Measurements from ENCODE around the gene TNFSF8. TPM values are rescaled to one million over a fixed set of nuclear protein-coding genes. Genes with fewer than 3 reads are reported as not detected.

The TNFSF8 gene
- total RNA-seq, 4 donors from 2014 or later, result 0.29 to 0.76 TPM; not detected in 2

DNA sequence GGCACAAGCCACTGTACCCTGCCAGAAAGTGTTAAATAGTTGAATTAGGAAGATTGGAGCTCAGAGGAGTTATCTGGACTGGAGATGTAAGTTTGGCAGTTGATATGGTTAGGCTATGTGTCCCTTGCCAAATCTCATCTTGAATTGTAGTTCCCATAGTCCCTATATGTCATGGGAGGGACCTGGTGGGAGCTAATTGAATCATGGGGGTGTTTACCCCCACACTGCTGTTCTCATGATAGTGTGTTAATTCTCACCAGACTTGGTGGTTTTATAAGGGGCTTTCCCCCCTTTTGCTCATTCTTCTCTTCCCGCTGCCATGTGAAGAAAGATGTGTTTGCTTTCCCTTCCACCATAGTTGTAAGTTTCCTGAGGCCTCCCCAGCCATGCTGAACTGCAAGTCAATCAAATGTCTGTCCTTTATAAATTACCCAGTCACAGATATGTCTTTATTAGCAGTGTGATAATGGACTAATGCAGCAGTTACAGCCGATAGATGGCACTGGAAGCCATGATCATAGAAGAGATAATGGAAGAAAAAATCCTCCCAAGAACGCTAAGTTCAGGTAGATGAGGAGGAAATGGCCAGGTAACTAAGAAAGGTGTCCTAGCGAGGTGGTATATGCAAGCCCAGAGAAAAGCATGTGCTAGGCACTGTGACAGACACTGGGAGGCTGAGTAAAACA, 51.4 kb downstream of the TNFSF8 start:
- intact Hi-C loops (cut with DNase I; ENCODE audit: low total_unique reads) (no loop called here), in situ Hi-C loops (cut with MboI; ENCODE audit: low sequenced_read_pairs in 4 of 4) (no loop called here)
- Histone ChIP-seq H3K9me3 (no peaks in the 10 kb centered on the region), H3K36me3 (no peaks in the 10 kb centered on the region), H3K27ac (no peak overlapping the region), H3K27me3 (no peaks in the 10 kb centered on the region), H3K4me1 (no peaks in the 10 kb centered on the region), H3K4me3 (no peak overlapping the region)
- ATAC-seq, result no peak
- no peak for DNase-seq
- TF ChIP-seq POLR2A (IDR thresholded peaks at IDR 0.05) (no peak), CTCF (IDR thresholded peaks at IDR 0.05 in 4 of 5, conservative IDR thresholded peaks at IDR 0.05 in 1 of 5) (no peak)

DNA sequence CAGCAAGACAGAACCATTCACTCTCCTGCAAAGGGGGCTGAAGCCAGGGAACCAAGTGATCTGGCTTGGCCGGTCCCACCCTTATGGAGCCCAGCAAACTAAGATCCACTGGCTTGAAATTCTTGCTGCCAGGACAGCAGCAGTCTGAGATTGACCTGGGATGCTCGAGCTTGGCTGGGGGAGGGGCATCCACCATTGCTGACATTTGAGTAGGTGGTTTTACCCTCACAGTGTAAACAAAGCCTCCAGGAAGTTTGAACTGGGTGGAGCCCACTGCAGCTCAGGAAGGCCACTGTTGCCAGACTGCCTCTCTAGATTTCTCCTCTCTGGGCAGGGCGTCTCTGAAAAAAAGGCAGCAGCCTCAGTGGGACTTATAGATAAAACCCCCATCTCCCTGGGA, 60.5 kb downstream of the TNFSF8 start:
- Histone ChIP-seq H3K27ac (no peak overlapping the region), H3K4me1 (no peaks in the 10 kb centered on the region), H3K36me3 (no peaks in the 10 kb centered on the region), H3K27me3 (no peaks in the 10 kb centered on the region), H3K4me3 (no peak overlapping the region), H3K9me3 (no peaks in the 10 kb centered on the region)
- intact Hi-C loops (cut with DNase I; ENCODE audit: low total_unique reads) (no loop called here), in situ Hi-C loops (cut with MboI; ENCODE audit: low sequenced_read_pairs in 4 of 4) (no loop called here)
- ATAC-seq (no peak), DNase-seq (no peak)
- TF ChIP-seq POLR2A (IDR thresholded peaks at IDR 0.05) (no peak), CTCF (IDR thresholded peaks at IDR 0.05 in 4 of 5, conservative IDR thresholded peaks at IDR 0.05 in 1 of 5) (no peak)

DNA sequence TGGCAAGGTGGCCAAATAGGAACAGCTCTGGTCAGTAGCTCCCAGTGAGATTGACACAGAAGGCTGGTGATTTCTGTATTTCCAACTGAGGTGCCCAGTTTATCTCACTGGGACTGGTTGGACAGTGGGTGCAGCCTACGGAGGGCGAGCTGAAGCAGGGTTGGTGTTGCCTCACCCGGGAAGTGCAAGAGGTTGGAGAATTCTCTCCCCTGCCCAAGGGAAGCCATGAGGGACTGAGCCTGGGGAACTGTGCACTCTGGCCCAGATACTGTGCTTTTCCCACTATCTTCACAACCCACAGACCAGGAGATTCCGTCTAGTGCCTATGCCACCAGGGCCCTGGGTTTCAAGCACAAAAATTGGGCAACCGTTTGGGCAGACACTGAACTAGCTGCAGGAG, 61.0 kb downstream of the TNFSF8 start:
- in situ Hi-C loops (cut with MboI; ENCODE audit: low sequenced_read_pairs in 4 of 4), result no loop called here
- ATAC-seq, result no peak
- no peaks in the 10 kb centered on the region for H3K9me3 ChIP-seq
- H3K27me3 ChIP-seq, result no peaks in the 10 kb centered on the region
- no peak for TF ChIP-seq CTCF (IDR thresholded peaks at IDR 0.05 in 4 of 5, conservative IDR thresholded peaks at IDR 0.05 in 1 of 5)
- TF ChIP-seq POLR2A (IDR thresholded peaks at IDR 0.05), result no peak
- H3K27ac ChIP-seq, result no peak overlapping the region
- intact Hi-C loops (cut with DNase I; ENCODE audit: low total_unique reads), result no loop called here
- DNase-seq, result no peak
- no peak overlapping the region for H3K4me3 ChIP-seq
- no peaks in the 10 kb centered on the region for H3K4me1 ChIP-seq
- no peaks in the 10 kb centered on the region for H3K36me3 ChIP-seq

DNA sequence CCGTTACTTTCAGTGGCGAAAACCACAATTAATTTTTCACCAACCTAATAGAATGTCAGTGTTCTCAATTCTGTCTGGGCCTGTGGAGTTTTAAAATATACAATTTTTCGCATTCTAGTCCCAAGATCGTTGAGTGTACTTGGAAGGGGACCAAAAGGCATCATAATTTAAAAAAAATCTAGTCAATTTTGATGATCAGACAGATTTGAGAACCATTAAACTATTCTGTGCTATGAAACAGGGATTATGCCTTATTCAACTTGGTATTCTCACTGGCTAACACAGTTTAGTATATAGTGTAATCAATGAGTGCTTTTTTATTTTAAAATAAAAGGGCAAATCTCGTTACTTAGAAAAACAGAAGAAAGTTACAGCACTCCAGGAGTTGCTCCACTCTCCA, 63.1 kb downstream of the TNFSF8 start:
- H3K9me3 ChIP-seq, result no peaks in the 10 kb centered on the region
- no peak overlapping the region for H3K27ac ChIP-seq
- no peak overlapping the region for H3K4me3 ChIP-seq
- H3K27me3 ChIP-seq, result no peaks in the 10 kb centered on the region
- in situ Hi-C loops (cut with MboI; ENCODE audit: low sequenced_read_pairs in 4 of 4), result no loop called here
- TF ChIP-seq POLR2A (IDR thresholded peaks at IDR 0.05) (no peak), CTCF (IDR thresholded peaks at IDR 0.05 in 4 of 5, conservative IDR thresholded peaks at IDR 0.05 in 1 of 5) (no peak)
- no peak for ATAC-seq
- no peaks in the 10 kb centered on the region for H3K36me3 ChIP-seq
- no peak for DNase-seq
- H3K4me1 ChIP-seq, result no peaks in the 10 kb centered on the region
- intact Hi-C loops (cut with DNase I; ENCODE audit: low total_unique reads), result no loop called here

- Histone ChIP-seq H3K9me3 (no peaks in the 10 kb centered on the region), H3K36me3 (no peaks in the 10 kb centered on the region), H3K4me3 (no peak overlapping the region), H3K27me3 (no peaks in the 10 kb centered on the region), H3K27ac (no peak overlapping the region), H3K4me1 (no peaks in the 10 kb centered on the region)
- intact Hi-C loops (cut with DNase I; ENCODE audit: low total_unique reads) (no loop called here), in situ Hi-C loops (cut with MboI; ENCODE audit: low sequenced_read_pairs in 4 of 4) (no loop called here)
- ATAC-seq (no peak), DNase-seq (no peak)
- no peak for TF ChIP-seq CTCF (IDR thresholded peaks at IDR 0.05 in 4 of 5, conservative IDR thresholded peaks at IDR 0.05 in 1 of 5)
- no peak for TF ChIP-seq POLR2A (IDR thresholded peaks at IDR 0.05)
Observed at GRCh38 chr9:114864471-114864870, 65.9 kb downstream of the TNFSF8 start.
